DOHH2 (cell line): ENCODE results near the gene ATF7IP.

Source experiments
- H3F3A ChIP-seq: fragments of 200-600 bp; sonication (generic), shearing (Covaris generic); 2 replicates; pipeline ENCODE4 v1.6.0; 2016; ENCODE audit warnings: antibody characterized with exemption, mild to moderate bottlenecking; ENCODE audit not compliant: control insufficient read depth, insufficient read depth
- H3K27ac ChIP-seq: fragments of 200-600 bp; sonication (generic); 2 replicates; pipeline ENCODE4 v1.5.1; 2014; ENCODE audit warnings: low read depth, mild to moderate bottlenecking, low read length, moderate library complexity
- H3K27me3 ChIP-seq: fragments of 200-600 bp; sonication (generic); 2 replicates; pipeline ENCODE4 v1.6.1; 2014; ENCODE audit warnings: mild to moderate bottlenecking, low read length, mixed read lengths; ENCODE audit not compliant: control insufficient read depth
- H3K36me3 ChIP-seq: fragments of 200-600 bp; sonication (generic); 2 replicates; pipeline ENCODE4 v1.6.1; 2014; ENCODE audit warnings: mild to moderate bottlenecking, low read length, moderate library complexity, mixed read lengths; ENCODE audit not compliant: control insufficient read depth
- H3K4me1 ChIP-seq: fragments of 200-600 bp; sonication (generic); 2 replicates; pipeline ENCODE4 v1.6.1; 2014; ENCODE audit warnings: mild to moderate bottlenecking, low read length, mixed read lengths; ENCODE audit not compliant: control insufficient read depth
- H3K4me2 ChIP-seq: fragments of 200-600 bp; sonication (generic); 2 replicates; pipeline ENCODE4 v1.6.0; 2014; ENCODE audit warnings: mild to moderate bottlenecking, low read length, moderate library complexity
- H3K4me3 ChIP-seq: fragments of 200-600 bp; sonication (generic); 2 replicates; pipeline ENCODE4 v1.5.1; 2014; ENCODE audit warnings: mild to moderate bottlenecking, low read length, mixed read lengths
- H3K79me2 ChIP-seq: fragments of 200-600 bp; sonication (generic); 2 replicates; pipeline ENCODE4 v1.6.1; 2014; ENCODE audit warnings: mild to moderate bottlenecking, low read length, mixed read lengths; ENCODE audit not compliant: control insufficient read depth
- H3K9me2 ChIP-seq: fragments of 200-600 bp; sonication (generic); replicated peaks from 2 replicates; pipeline ENCODE4 v1.6.1; 2014; ENCODE audit warnings: mild to moderate bottlenecking, low read length, mixed read lengths; ENCODE audit not compliant: control insufficient read depth
- H3K9me3 ChIP-seq: fragments of 200-600 bp; sonication (generic); 2 replicates; pipeline ENCODE4 v1.6.1; 2014; ENCODE audit warnings: antibody characterized with exemption, low read length, mixed read lengths; ENCODE audit not compliant: control insufficient read depth, insufficient read depth
- H4K20me1 ChIP-seq: fragments of 200-600 bp; sonication (generic); 2 replicates; pipeline ENCODE4 v1.6.0; 2014; ENCODE audit warnings: low read depth, mild to moderate bottlenecking, antibody characterized with exemption, low read length, moderate library complexity; ENCODE audit not compliant: control insufficient read depth, insufficient read depth
- CTCF ChIP-seq: fragments of 200-600 bp; sonication (generic); IDR thresholded peaks from one replicate; pipeline ENCODE4 v1.5.1; 2014; ENCODE audit warnings: antibody characterized with exemption, mild to moderate bottlenecking, low read depth, low read length; ENCODE audit not compliant: poor library complexity, severe bottlenecking
- EZH2phosphoT487 ChIP-seq: fragments of 200-600 bp; sonication (generic); IDR thresholded peaks from 2 replicates; pipeline ENCODE4 v1.6.1; 2017; ENCODE audit warnings: borderline replicate concordance, mild to moderate bottlenecking, antibody characterized with exemption, low read length, moderate library complexity, mixed read lengths

The ATF7IP gene

GRCh38 chr12:14443531-14443930 lies 78.0 kb downstream of the ATF7IP start:
- Histone ChIP-seq H3K36me3 (peaks cover 54% of the 10 kb centered on the region), H3K27ac (no peak overlapping the region), H3K4me3 (no peak overlapping the region), H3K4me2 (no peak overlapping the region), H3K9me3 (no peaks in the 10 kb centered on the region), H3F3A (no peaks in the 10 kb centered on the region), H3K9me2 (no peaks in the 10 kb centered on the region), H3K79me2 (no peaks in the 10 kb centered on the region; the same call in 1 of the 2 replicates), H3K4me1 (no peaks in the 10 kb centered on the region), H4K20me1 (no peaks in the 10 kb centered on the region), H3K27me3 (no peaks in the 10 kb centered on the region)
- TF ChIP-seq EZH2phosphoT487: no peak
- no peak for TF ChIP-seq CTCF

DNA sequence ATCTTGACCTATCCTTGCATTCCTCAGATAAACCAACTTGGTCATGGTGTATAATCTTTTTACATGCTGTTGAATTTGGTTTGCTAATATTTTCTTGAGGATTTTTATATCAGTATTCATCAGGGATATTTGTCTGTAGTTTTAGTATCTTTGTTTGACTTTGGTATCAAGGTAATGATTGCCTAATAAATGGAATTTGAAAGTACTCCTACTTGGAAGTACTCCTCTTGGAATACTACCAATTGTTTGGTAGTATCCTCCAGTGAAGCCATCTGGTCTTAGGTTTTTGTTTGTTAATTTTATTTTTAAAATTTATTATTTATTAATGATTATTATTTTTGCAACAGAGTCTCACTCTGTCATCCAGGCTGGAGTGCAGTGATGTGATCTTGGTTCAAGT lies 85.0 kb downstream of the ATF7IP start:
- Histone ChIP-seq H3K36me3 (peaks cover 75% of the 10 kb centered on the region), H3K4me2 (no peak overlapping the region), H4K20me1 (no peaks in the 10 kb centered on the region), H3K9me2 (no peaks in the 10 kb centered on the region), H3K79me2 (peaks cover 4% of the 10 kb centered on the region; the same call in 1 of the 2 replicates), H3K27me3 (no peaks in the 10 kb centered on the region), H3K4me3 (no peak overlapping the region), H3K4me1 (peaks cover 7% of the 10 kb centered on the region; the same call in 1 of the 2 replicates), H3K27ac (no peak overlapping the region), H3K9me3 (no peaks in the 10 kb centered on the region), H3F3A (no peaks in the 10 kb centered on the region)
- TF ChIP-seq EZH2phosphoT487: no peak
- TF ChIP-seq CTCF: no peak

DNA sequence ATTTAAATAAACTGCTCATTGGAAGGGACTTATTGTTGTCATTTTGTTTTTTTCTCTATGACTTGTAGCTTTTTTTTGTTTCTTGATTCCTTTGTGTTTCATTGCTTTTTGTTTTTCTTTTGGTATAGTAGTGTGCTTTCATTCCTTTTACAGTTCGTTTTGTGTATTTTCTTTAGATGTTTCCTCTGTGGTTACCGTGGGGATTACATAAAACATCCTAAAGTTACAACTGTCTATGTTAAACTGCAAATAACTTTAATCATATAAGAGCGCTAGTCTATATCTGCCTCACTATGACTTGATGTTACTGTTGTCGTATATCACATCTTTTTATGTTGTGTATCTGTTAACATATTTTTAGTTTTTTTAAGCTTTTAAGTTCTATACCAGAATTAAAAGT lies 86.9 kb downstream of the ATF7IP start:
- no peak overlapping the region for H3K4me3 ChIP-seq
- peaks cover 4% of the 10 kb centered on the region; the same call in 1 of the 2 replicates for H3K79me2 ChIP-seq
- H3F3A ChIP-seq: no peaks in the 10 kb centered on the region
- H3K27me3 ChIP-seq: no peaks in the 10 kb centered on the region
- H3K36me3 ChIP-seq: peaks cover 80% of the 10 kb centered on the region
- no peaks in the 10 kb centered on the region for H3K9me3 ChIP-seq
- no peaks in the 10 kb centered on the region for H4K20me1 ChIP-seq
- H3K4me2 ChIP-seq: no peak overlapping the region
- no peaks in the 10 kb centered on the region for H3K9me2 ChIP-seq
- TF ChIP-seq CTCF (no peak), EZH2phosphoT487 (no peak)
- H3K27ac ChIP-seq: no peak overlapping the region
- H3K4me1 ChIP-seq: peaks cover 7% of the 10 kb centered on the region; the same call in 1 of the 2 replicates
